ENCODE measurements around the gene TCF25.

DNA sequence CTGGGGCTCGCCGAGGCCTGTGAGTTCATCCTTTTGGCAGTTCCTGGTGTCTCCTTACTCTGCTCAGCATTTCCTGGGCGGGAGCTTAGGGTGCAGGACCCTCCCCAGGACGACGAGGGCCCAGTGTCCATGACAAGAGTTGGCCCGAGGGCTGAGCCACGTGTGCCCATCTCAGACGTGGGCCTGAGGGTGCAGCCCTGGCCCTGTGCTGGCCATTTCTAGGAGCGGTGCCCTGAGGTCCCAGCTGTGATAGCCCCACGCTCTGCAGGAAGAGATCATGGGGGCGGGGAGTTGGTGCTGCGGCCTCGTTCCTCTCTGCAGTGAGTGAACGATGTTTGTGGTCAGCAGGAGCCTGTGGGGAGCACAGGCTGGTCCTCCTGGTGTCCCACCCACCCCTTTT is 39.2 kb downstream of the TCF25 start:
- no peak for TF ChIP-seq POLR2A (IDR thresholded peaks at IDR 0.05)
- TF ChIP-seq, protein P1, sequence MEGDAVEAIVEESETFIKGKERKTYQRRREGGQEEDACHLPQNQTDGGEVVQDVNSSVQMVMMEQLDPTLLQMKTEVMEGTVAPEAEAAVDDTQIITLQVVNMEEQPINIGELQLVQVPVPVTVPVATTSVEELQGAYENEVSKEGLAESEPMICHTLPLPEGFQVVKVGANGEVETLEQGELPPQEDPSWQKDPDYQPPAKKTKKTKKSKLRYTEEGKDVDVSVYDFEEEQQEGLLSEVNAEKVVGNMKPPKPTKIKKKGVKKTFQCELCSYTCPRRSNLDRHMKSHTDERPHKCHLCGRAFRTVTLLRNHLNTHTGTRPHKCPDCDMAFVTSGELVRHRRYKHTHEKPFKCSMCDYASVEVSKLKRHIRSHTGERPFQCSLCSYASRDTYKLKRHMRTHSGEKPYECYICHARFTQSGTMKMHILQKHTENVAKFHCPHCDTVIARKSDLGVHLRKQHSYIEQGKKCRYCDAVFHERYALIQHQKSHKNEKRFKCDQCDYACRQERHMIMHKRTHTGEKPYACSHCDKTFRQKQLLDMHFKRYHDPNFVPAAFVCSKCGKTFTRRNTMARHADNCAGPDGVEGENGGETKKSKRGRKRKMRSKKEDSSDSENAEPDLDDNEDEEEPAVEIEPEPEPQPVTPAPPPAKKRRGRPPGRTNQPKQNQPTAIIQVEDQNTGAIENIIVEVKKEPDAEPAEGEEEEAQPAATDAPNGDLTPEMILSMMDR (IDR thresholded peaks at IDR 0.05) = no peak

Data from esophagus squamous epithelium (tissue), 4 donors.